ENCODE data around the gene REC8.
"Not testable (repeated sequence)": the region's sequence is repeated elsewhere in the genome, so short reads cannot be mapped to it uniquely, and the experiment has no call there.

REC8 gene

GRCh38 chr14:24203249-24203886 lies 31.5 kb downstream of the REC8 start:
- H3K4me1 ChIP-seq (ENCODE audit: control insufficient read depth, insufficient read depth, low read depth, low read length); H2BK120ac ChIP-seq (ENCODE audit: low read depth, low read length); H2BK5ac ChIP-seq (ENCODE audit: low read depth, low read length, poor library complexity, severe bottlenecking); H3K18ac ChIP-seq (ENCODE audit: low read depth in 1 of 2, low read length in 2 of 2); H2AK5ac ChIP-seq (ENCODE audit: low read length, severe bottlenecking); H3K4me2 ChIP-seq (ENCODE audit: low read length, poor library complexity, severe bottlenecking); H3K14ac ChIP-seq (ENCODE audit: low read length in 2 of 2); H3K4ac ChIP-seq (ENCODE audit: low read depth in 1 of 2, low read length in 2 of 2); H3K27me3 ChIP-seq (ENCODE audit: control insufficient read depth in 1 of 2, insufficient read depth in 1 of 2, low read length in 2 of 2); H3K9me3 ChIP-seq (ENCODE audit: control insufficient read depth, low read length); H2AFZ ChIP-seq (ENCODE audit: low read depth, low read length); H3K9ac ChIP-seq (ENCODE audit: low read length); H2BK12ac ChIP-seq (ENCODE audit: low read length in 2 of 2); DNase-seq; H2BK15ac ChIP-seq (ENCODE audit: low read depth, poor library complexity, severe bottlenecking); H3K4me3 ChIP-seq (ENCODE audit: insufficient read depth in 1 of 2, low read depth in 1 of 2, low read length in 2 of 2); H4K8ac ChIP-seq (ENCODE audit: low read length); H4K91ac ChIP-seq (ENCODE audit: low read length); H3K23ac ChIP-seq (ENCODE audit: low read length in 2 of 2); H3K27ac ChIP-seq (ENCODE audit: low read length, poor library complexity, severe bottlenecking): not testable (repeated sequence)
- 96% methylated on average over 12 of the region's 16 CpGs for WGBS
- peaks cover 31% of the 10 kb centered on the region for H3K79me1 ChIP-seq (replicated peaks; ENCODE audit: low read length, poor library complexity, severe bottlenecking)
- H3K36me3 ChIP-seq (ENCODE audit: control insufficient read depth in 1 of 2, insufficient read depth in 2 of 2, low read depth in 1 of 2, low read length in 2 of 2): peaks cover 35 to 66% of the 10 kb centered on the region in 2 experiments

GRCh38 chr14:24204163-24205146 lies 32.6 kb downstream of the REC8 start:
- H3K18ac ChIP-seq (ENCODE audit: low read depth in 1 of 2, low read length in 2 of 2): no peak overlapping the region
- H3K4me1 ChIP-seq (ENCODE audit: control insufficient read depth, insufficient read depth, low read depth, low read length): no peaks in the 10 kb centered on the region
- peaks cover 3% of the 10 kb centered on the region for H3K9me3 ChIP-seq (ENCODE audit: control insufficient read depth, low read length)
- H3K4me2 ChIP-seq (ENCODE audit: low read length, poor library complexity, severe bottlenecking): no peak overlapping the region
- no peak overlapping the region for H2AK5ac ChIP-seq (ENCODE audit: low read length, severe bottlenecking)
- peaks cover 32% of the 10 kb centered on the region for H3K79me1 ChIP-seq (replicated peaks; ENCODE audit: low read length, poor library complexity, severe bottlenecking)
- H2BK15ac ChIP-seq (ENCODE audit: low read depth, poor library complexity, severe bottlenecking): no peak overlapping the region
- no peak overlapping the region for H3K9ac ChIP-seq (ENCODE audit: low read length)
- H3K27me3 ChIP-seq (ENCODE audit: control insufficient read depth in 1 of 2, insufficient read depth in 1 of 2, low read length in 2 of 2): no peaks in the 10 kb centered on the region
- no peak overlapping the region for H3K27ac ChIP-seq (ENCODE audit: low read length, poor library complexity, severe bottlenecking)
- no peak overlapping the region for H2AFZ ChIP-seq (ENCODE audit: low read depth, low read length)
- no peak overlapping the region for H3K14ac ChIP-seq (ENCODE audit: low read length in 2 of 2)
- WGBS: 98% methylated on average over 7 of the region's 7 CpGs
- H3K23ac ChIP-seq (ENCODE audit: low read length in 2 of 2): no peak overlapping the region
- H4K8ac ChIP-seq (ENCODE audit: low read length): no peak overlapping the region
- H2BK5ac ChIP-seq (ENCODE audit: low read depth, low read length, poor library complexity, severe bottlenecking): no peak overlapping the region
- H2BK12ac ChIP-seq (ENCODE audit: low read length in 2 of 2): no peak overlapping the region
- no peak overlapping the region for H3K4ac ChIP-seq (ENCODE audit: low read depth in 1 of 2, low read length in 2 of 2)
- peaks cover 39 to 68% of the 10 kb centered on the region in 2 experiments for H3K36me3 ChIP-seq (ENCODE audit: control insufficient read depth in 1 of 2, insufficient read depth in 2 of 2, low read depth in 1 of 2, low read length in 2 of 2)
- H4K91ac ChIP-seq (ENCODE audit: low read length): no peak overlapping the region
- DNase-seq: no peak
- no peak overlapping the region for H3K4me3 ChIP-seq (ENCODE audit: insufficient read depth in 1 of 2, low read depth in 1 of 2, low read length in 2 of 2)
- no peak overlapping the region for H2BK120ac ChIP-seq (ENCODE audit: low read depth, low read length)

GRCh38 chr14:24206260-24207103 lies 34.6 kb downstream of the REC8 start:
- no peak overlapping the region for H2AFZ ChIP-seq (ENCODE audit: low read depth, low read length)
- no peak overlapping the region for H3K18ac ChIP-seq (ENCODE audit: low read depth in 1 of 2, low read length in 2 of 2)
- peaks cover 39% of the 10 kb centered on the region for H3K79me1 ChIP-seq (replicated peaks; ENCODE audit: low read length, poor library complexity, severe bottlenecking)
- no peak overlapping the region for H3K14ac ChIP-seq (ENCODE audit: low read length in 2 of 2)
- H3K27me3 ChIP-seq (ENCODE audit: control insufficient read depth in 1 of 2, insufficient read depth in 1 of 2, low read length in 2 of 2): no peaks in the 10 kb centered on the region
- no peak for DNase-seq
- H2BK15ac ChIP-seq (ENCODE audit: low read depth, poor library complexity, severe bottlenecking): no peak overlapping the region
- H3K23ac ChIP-seq (ENCODE audit: low read length in 2 of 2): no peak overlapping the region
- no peak overlapping the region for H3K9ac ChIP-seq (ENCODE audit: low read length)
- WGBS: over 99% methylated on average over 11 of the region's 11 CpGs
- no peak overlapping the region for H3K4ac ChIP-seq (ENCODE audit: low read depth in 1 of 2, low read length in 2 of 2)
- peaks cover 3% of the 10 kb centered on the region for H3K9me3 ChIP-seq (ENCODE audit: control insufficient read depth, low read length)
- H3K27ac ChIP-seq (ENCODE audit: low read length, poor library complexity, severe bottlenecking): no peak overlapping the region
- no peak overlapping the region for H3K4me3 ChIP-seq (ENCODE audit: insufficient read depth in 1 of 2, low read depth in 1 of 2, low read length in 2 of 2)
- H2BK120ac ChIP-seq (ENCODE audit: low read depth, low read length): no peak overlapping the region
- H4K8ac ChIP-seq (ENCODE audit: low read length): no peak overlapping the region
- peaks cover 48 to 81% of the 10 kb centered on the region in 2 experiments for H3K36me3 ChIP-seq (ENCODE audit: control insufficient read depth in 1 of 2, insufficient read depth in 2 of 2, low read depth in 1 of 2, low read length in 2 of 2)
- no peak overlapping the region for H2BK5ac ChIP-seq (ENCODE audit: low read depth, low read length, poor library complexity, severe bottlenecking)
- H4K91ac ChIP-seq (ENCODE audit: low read length): no peak overlapping the region
- no peak overlapping the region for H2BK12ac ChIP-seq (ENCODE audit: low read length in 2 of 2)
- peaks cover 3% of the 10 kb centered on the region for H3K4me1 ChIP-seq (ENCODE audit: control insufficient read depth, insufficient read depth, low read depth, low read length)
- no peak overlapping the region for H3K4me2 ChIP-seq (ENCODE audit: low read length, poor library complexity, severe bottlenecking)
- H2AK5ac ChIP-seq (ENCODE audit: low read length, severe bottlenecking): no peak overlapping the region

Measured in mesenchymal stem cell (in vitro differentiated cells and primary cell).